NT2/D1 (cell line): ENCODE data around the gene TMEM116.

Experiments
- YY1 ChIP-seq: IDR thresholded peaks from 2 replicates; pipeline ENCODE4 v1.6.1; 2011; ENCODE audit not compliant: insufficient read length, insufficient read depth
- ZNF274 ChIP-seq: IDR thresholded peaks from 2 replicates; pipeline ENCODE4 v1.6.1; 2011; ENCODE audit warnings: mild to moderate bottlenecking, low read depth, low read length

- TF ChIP-seq ZNF274, result no peak
- no peak for TF ChIP-seq YY1
Observed at GRCh38 chr12:111980598-111980997, 32.4 kb downstream of the TMEM116 start.
